B cell (primary cell): ENCODE measurements around the gene GLOD5.

Experiments used
- EZH2 ChIP-seq: IDR thresholded peaks from 2 replicates; pipeline ENCODE4 v1.6.1; 2012; ENCODE audit warnings: borderline replicate concordance, low read depth, mild to moderate bottlenecking, moderate library complexity, low read length; ENCODE audit not compliant: insufficient read depth, poor library complexity, severe bottlenecking
- TF ChIP-seq, protein P1 (sequence below): fragments of 200-600 bp; IDR thresholded peaks from one replicate; pipeline ENCODE4 v1.8.0; 2022; ENCODE audit warnings: antibody characterized with exemption, mild to moderate bottlenecking

DNA sequence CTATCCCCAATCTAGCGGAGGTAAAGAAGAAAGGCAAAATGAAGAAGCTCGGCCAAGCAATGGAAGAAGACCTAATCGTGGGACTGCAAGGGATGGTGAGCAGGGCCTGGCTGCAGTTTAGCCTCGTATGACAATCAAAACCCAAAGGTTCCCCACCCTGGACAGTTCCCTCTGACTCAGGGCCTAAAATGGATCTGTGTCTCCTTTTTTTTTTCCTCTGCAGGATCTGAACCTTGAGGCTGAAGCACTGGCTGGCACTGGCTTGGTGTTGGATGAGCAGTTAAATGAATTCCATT, 41.3 kb downstream of the GLOD5 start:
- TF ChIP-seq EZH2, result no peak
- TF ChIP-seq, protein P1, sequence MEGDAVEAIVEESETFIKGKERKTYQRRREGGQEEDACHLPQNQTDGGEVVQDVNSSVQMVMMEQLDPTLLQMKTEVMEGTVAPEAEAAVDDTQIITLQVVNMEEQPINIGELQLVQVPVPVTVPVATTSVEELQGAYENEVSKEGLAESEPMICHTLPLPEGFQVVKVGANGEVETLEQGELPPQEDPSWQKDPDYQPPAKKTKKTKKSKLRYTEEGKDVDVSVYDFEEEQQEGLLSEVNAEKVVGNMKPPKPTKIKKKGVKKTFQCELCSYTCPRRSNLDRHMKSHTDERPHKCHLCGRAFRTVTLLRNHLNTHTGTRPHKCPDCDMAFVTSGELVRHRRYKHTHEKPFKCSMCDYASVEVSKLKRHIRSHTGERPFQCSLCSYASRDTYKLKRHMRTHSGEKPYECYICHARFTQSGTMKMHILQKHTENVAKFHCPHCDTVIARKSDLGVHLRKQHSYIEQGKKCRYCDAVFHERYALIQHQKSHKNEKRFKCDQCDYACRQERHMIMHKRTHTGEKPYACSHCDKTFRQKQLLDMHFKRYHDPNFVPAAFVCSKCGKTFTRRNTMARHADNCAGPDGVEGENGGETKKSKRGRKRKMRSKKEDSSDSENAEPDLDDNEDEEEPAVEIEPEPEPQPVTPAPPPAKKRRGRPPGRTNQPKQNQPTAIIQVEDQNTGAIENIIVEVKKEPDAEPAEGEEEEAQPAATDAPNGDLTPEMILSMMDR, result no peak
